ENCODE data around the gene SAA1. TPM values are rescaled to one million over a fixed set of nuclear protein-coding genes. Genes with fewer than 3 reads are reported as not detected.

Gene SAA1
- polyA plus RNA-seq, 3 donors = not detected

- intact Hi-C loops (cut with micrococcal nuclease) = loop anchor here (5.0 to 10.0 kb wide), 4 partner anchors 43 to 155 kb away; partner anchors contain the start of genes GTF2H1 (in 1 of the 2), HPS5 (in 1 of the 2) and LDHA (in 1 of the 2)
- Histone ChIP-seq H3K79me2 (ENCODE audit: insufficient read depth, low read length) (no peaks in the 10 kb centered on the region), H3K27me3 (ENCODE audit: control insufficient read depth in 2 of 2, insufficient read depth in 2 of 2, low read length in 2 of 2) (peaks cover 20 to 23% of the 10 kb centered on the region in 2 donors), H3K36me3 (replicated peaks in 1 of 2; ENCODE audit: control insufficient read depth in 1 of 2, insufficient read depth in 2 of 2, low read length in 2 of 2) (no peaks in the 10 kb centered on the region), H4K20me1 (ENCODE audit: insufficient read depth, low read length) (no peaks in the 10 kb centered on the region), H3K27ac (ENCODE audit: low read depth in 1 of 2, low read length in 2 of 2) (no peak overlapping the region), H3K9ac (ENCODE audit: insufficient read depth, low read length, poor library complexity, severe bottlenecking) (no peak overlapping the region), H3K4me2 (replicated peaks; ENCODE audit: extremely low read depth, low read length, poor library complexity, severe bottlenecking) (no peak overlapping the region), H3K9me3 (replicated peaks in 1 of 2; ENCODE audit: control insufficient read depth in 1 of 2, insufficient read depth in 1 of 2, low read length in 2 of 2) (no peaks in the 10 kb centered on the region), H3K4me1 (ENCODE audit: control insufficient read depth in 1 of 2, insufficient read depth in 2 of 2, low read length in 2 of 2) (no peaks in the 10 kb centered on the region), H2AFZ (ENCODE audit: insufficient read depth, low read depth, low read length, poor library complexity, severe bottlenecking) (no peak overlapping the region), H3K4me3 (replicated peaks in 1 of 3; ENCODE audit: low read depth in 2 of 3, low read length in 3 of 3) (no peak overlapping the region)
- no CpG with 5 or more reads among the region's 1 CpG for WGBS (ENCODE audit: insufficient coverage)
- no peak overlapping the region for H3K4me3 Mint-ChIP-seq
- peaks cover 14 to 29% (median 27%) of the 10 kb centered on the region in 3 donors for H3K27me3 Mint-ChIP-seq (ENCODE audit: low read depth in 3 of 3)
- TF ChIP-seq CTCF (IDR thresholded peaks at IDR 0.05) = no peak
- peaks cover 0 to 2% (median 0%) of the 10 kb centered on the region in 7 donors for H3K9me3 Mint-ChIP-seq
- H3K27ac Mint-ChIP-seq = no peak overlapping the region
- peaks cover 3% of the 10 kb centered on the region for H3K4me1 Mint-ChIP-seq
- no peak for DNase-seq
- no peaks in the 10 kb centered on the region for H3K36me3 Mint-ChIP-seq
These were observed 26.4 kb upstream of the SAA1 start for GRCh38 chr11:18239655-18240054.

GRCh38 chr11:18243783-18244362, 22.2 kb upstream of the SAA1 start:
- no peak overlapping the region for H3K4me2 ChIP-seq (replicated peaks; ENCODE audit: extremely low read depth, low read length, poor library complexity, severe bottlenecking)
- H3K27me3 ChIP-seq (ENCODE audit: control insufficient read depth in 2 of 2, insufficient read depth in 2 of 2, low read length in 2 of 2) = peaks cover 6 to 18% of the 10 kb centered on the region in 2 donors
- no peak overlapping the region for H3K4me3 ChIP-seq (replicated peaks in 1 of 3; ENCODE audit: low read depth in 2 of 3, low read length in 3 of 3)
- WGBS (ENCODE audit: insufficient coverage) = 0% methylated on average over 1 of the region's 1 CpG
- H2AFZ ChIP-seq (ENCODE audit: insufficient read depth, low read depth, low read length, poor library complexity, severe bottlenecking) = peak overlapping the region; percentile 69
- Mint-ChIP-seq H3K4me1 (peaks cover 11% of the 10 kb centered on the region), H3K9me3 (peaks cover 0 to 2% (median 0%) of the 10 kb centered on the region in 7 donors), H3K27ac (no peak overlapping the region), H3K36me3 (no peaks in the 10 kb centered on the region), H3K27me3 (ENCODE audit: low read depth in 3 of 3) (peaks cover 2 to 10% (median 7%) of the 10 kb centered on the region in 3 donors), H3K4me3 (no peak overlapping the region)
- H3K27ac ChIP-seq (ENCODE audit: low read depth in 1 of 2, low read length in 2 of 2) = no peak overlapping the region
- no peaks in the 10 kb centered on the region for H4K20me1 ChIP-seq (ENCODE audit: insufficient read depth, low read length)
- H3K9ac ChIP-seq (ENCODE audit: insufficient read depth, low read length, poor library complexity, severe bottlenecking) = no peak overlapping the region
- H3K36me3 ChIP-seq (replicated peaks in 1 of 2; ENCODE audit: control insufficient read depth in 1 of 2, insufficient read depth in 2 of 2, low read length in 2 of 2) = no peaks in the 10 kb centered on the region
- peak; percentile 63 to 74 (median 72) for DNase-seq
- H3K9me3 ChIP-seq (replicated peaks in 1 of 2; ENCODE audit: control insufficient read depth in 1 of 2, insufficient read depth in 1 of 2, low read length in 2 of 2) = no peaks in the 10 kb centered on the region
- intact Hi-C loops (cut with micrococcal nuclease) = loop anchor here (5.0 to 10.0 kb wide), 4 partner anchors 38 to 151 kb away; partner anchors contain the start of genes GTF2H1 (in 1 of the 2), HPS5 (in 1 of the 2) and LDHA (in 1 of the 2)
- H3K79me2 ChIP-seq (ENCODE audit: insufficient read depth, low read length) = no peaks in the 10 kb centered on the region
- TF ChIP-seq CTCF (IDR thresholded peaks at IDR 0.05) = peak; percentile 91
- H3K4me1 ChIP-seq (ENCODE audit: control insufficient read depth in 1 of 2, insufficient read depth in 2 of 2, low read length in 2 of 2) = no peaks in the 10 kb centered on the region

All from CD14-positive monocyte (primary cell).